Fibroblast of villous mesenchyme (primary cell): ENCODE data around the gene MED9. TPM values are rescaled to one million over a fixed set of nuclear protein-coding genes. Genes with fewer than 3 reads are reported as not detected.

Experiments used
- DNase-seq: peaks from one replicate; pipeline ENCODE4 v3.0.0-alpha.2; 2010; ENCODE audit warnings: low read depth
- H3K4me3 ChIP-seq: 2 replicates; pipeline ENCODE4 v1.5.1; 2011; ENCODE audit warnings: low read depth, mild to moderate bottlenecking, low read length
- total RNA-seq: library from RNA; depleted of rRNA; stranded (reverse); fragments of >200 nt; gene quantifications from 2 replicates; pipeline ENCODE4 v1.2.3, GENCODE V29; 2012
- TF ChIP-seq, protein P1 (sequence below): IDR thresholded peaks from 2 replicates; pipeline ENCODE4 v1.5.1; 2012; ENCODE audit warnings: low read depth, mild to moderate bottlenecking, low read length; ENCODE audit not compliant: insufficient read depth

MED9 gene
- total RNA-seq, 1 donor, result 11.2 TPM

- H3K4me3 ChIP-seq, result no peak overlapping the region
- DNase-seq, result no peak
- TF ChIP-seq, protein P1, sequence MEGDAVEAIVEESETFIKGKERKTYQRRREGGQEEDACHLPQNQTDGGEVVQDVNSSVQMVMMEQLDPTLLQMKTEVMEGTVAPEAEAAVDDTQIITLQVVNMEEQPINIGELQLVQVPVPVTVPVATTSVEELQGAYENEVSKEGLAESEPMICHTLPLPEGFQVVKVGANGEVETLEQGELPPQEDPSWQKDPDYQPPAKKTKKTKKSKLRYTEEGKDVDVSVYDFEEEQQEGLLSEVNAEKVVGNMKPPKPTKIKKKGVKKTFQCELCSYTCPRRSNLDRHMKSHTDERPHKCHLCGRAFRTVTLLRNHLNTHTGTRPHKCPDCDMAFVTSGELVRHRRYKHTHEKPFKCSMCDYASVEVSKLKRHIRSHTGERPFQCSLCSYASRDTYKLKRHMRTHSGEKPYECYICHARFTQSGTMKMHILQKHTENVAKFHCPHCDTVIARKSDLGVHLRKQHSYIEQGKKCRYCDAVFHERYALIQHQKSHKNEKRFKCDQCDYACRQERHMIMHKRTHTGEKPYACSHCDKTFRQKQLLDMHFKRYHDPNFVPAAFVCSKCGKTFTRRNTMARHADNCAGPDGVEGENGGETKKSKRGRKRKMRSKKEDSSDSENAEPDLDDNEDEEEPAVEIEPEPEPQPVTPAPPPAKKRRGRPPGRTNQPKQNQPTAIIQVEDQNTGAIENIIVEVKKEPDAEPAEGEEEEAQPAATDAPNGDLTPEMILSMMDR, result no peak
Measured at GRCh38 chr17:17472333-17472920, 4.4 kb upstream of the MED9 start.

GRCh38 chr17:17474341-17474740 lies 2.5 kb upstream of the MED9 start:
- DNase-seq, result no peak

DNA sequence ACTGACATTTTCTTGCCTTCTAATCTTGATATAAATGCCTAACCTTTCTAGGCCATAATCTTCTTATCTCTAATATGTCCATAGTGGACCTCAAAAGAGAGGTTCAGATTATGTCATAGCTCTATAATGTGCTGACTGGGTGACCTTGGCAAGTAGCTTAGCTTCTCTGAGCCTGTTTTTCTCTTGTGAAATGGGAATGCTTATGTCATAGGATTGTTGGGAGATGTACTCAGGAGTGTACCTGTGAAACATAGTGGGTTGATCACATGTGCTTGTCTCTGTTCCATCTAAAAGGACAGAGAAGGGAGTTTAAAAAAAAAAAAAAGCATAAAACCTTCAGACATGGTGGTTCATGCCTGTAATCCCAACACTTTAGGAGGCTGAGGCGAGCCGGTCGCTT lies 2.4 kb downstream of the MED9 start:
- TF ChIP-seq, protein P1, result no peak
- H3K4me3 ChIP-seq, result no peak overlapping the region
- DNase-seq, result peak; percentile 12

More at GRCh38 chr17:17474341-17474740, 2.5 kb upstream of the MED9 start:
- TF ChIP-seq, protein P1, result no peak
- no peak overlapping the region for H3K4me3 ChIP-seq

DNA sequence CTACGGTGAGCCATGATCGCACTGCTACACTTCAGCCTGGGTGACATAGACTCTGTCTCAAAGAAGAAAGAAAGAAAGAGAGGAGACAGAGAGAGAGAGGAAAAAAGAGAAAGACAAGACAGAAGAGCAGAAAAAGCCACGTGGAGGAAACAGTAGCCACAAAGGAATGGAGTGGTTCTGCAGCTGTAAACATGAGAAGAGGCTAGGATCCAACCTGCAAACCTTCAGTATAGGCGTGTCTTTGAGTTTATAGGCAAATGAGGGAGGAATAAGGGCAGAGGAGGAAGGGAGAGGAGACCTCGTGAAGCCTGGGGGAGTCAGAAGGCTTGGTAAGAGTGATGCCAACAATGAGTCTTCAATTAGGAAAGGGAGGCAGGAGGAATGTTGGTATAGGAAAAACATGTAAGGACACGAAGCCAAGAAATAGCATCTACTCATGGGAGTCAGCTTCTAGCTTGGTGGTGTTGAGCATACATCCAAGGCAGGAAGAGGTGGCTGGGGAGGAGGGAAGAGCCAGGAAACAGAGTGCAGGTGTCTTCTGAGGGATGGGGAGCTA lies 3.9 kb downstream of the MED9 start:
- DNase-seq, result no peak
- H3K4me3 ChIP-seq, result no peak overlapping the region
- TF ChIP-seq, protein P1, result no peak

- no peak overlapping the region for H3K4me3 ChIP-seq
- peak; percentile 4 for DNase-seq
- TF ChIP-seq, protein P1, result no peak
Measured at GRCh38 chr17:17481860-17482259, 5.1 kb downstream of the MED9 start.

- no peak for DNase-seq
- H3K4me3 ChIP-seq, result no peak overlapping the region
- TF ChIP-seq, protein P1, result no peak
Measured at GRCh38 chr17:17484451-17484899, 7.7 kb downstream of the MED9 start.
